HCT116 (cell line): ENCODE results near the gene TSSK2. TPM values are rescaled to one million over a fixed set of nuclear protein-coding genes. Genes with fewer than 3 reads are reported as not detected.

Experiments
- ATAC-seq: fragments of 200-7000 bp; cut with Tn5 transposase; 2 replicates; pipeline ENCODE4 v1.9.1; 2020; ENCODE audit warnings: mild to moderate bottlenecking, moderate library complexity
- BruUV-seq: library from RNA; stranded (reverse); fragments of 400-500 nt; replicated peaks from 2 replicates; lab custom pipeline; 2021; lab: Mats Ljungman, UMichigan
- CTCF ChIA-PET: fragments of 300-600 bp; sonication (Branson Sonifier 250); formaldehyde crosslinking; loops from one replicate; lab custom pipeline; 2021; ENCODE audit warnings: antibody characterized with exemption; lab: Charles Lee
- POLR2A ChIA-PET: fragments of 300-600, 350-600 bp; sonication (Branson Sonifier 250); formaldehyde crosslinking; loops from one replicate; lab custom pipeline; 2021; ENCODE audit warnings: antibody characterized with exemption; lab: Charles Lee
- RAD21 ChIA-PET, 2 experiments: fragments of 300-600 bp; sonication (Branson Sonifier 250); formaldehyde crosslinking; loops; one replicate each; lab custom pipeline; 2023; ENCODE audit warnings: low total read pairs in 2 of 2; ENCODE audit not compliant: uncharacterized antibody in 2 of 2, unreplicated experiment in 2 of 2, low non-redundant PET in 1 of 2; lab: Charles Lee
- DNase-seq: peaks from one replicate; pipeline ENCODE4 v3.0.0-alpha.2; 2010; ENCODE audit warnings: low read depth, low spot score
- H2AFZ ChIP-seq: fragments of 200-600 bp; shearing (Covaris generic), sonication (generic); 2 replicates; pipeline ENCODE4 v1.6.1; 2017; ENCODE audit warnings: low read depth, mixed run types, mixed read lengths, antibody characterized with exemption, low read length; ENCODE audit not compliant: poor library complexity, severe bottlenecking
- H3K27ac ChIP-seq: 2 replicates; pipeline ENCODE4 v1.5.1; 2012; ENCODE audit warnings: low read depth, low read length
- H3K27me3 ChIP-seq: fragments of 200-600 bp; sonication (generic); 2 replicates; pipeline ENCODE4 v1.6.1; 2016; ENCODE audit warnings: mixed run types, low read length, mixed read lengths; ENCODE audit not compliant: insufficient read depth
- H3K36me3 ChIP-seq, 2 experiments: fragments of 200-500 bp in 1 of 2; fragments of 200-600 bp in 1 of 2; sonication (Bioruptor generic) in 1 of 2; sonication (generic) in 1 of 2; 2 replicates each; pipeline versions ENCODE4 v1.5.1 to v1.6.1; 2014 to 2016; ENCODE audit warnings: low read length in 2 of 2, inconsistent platforms in 1 of 2, mixed read lengths in 1 of 2, mixed run types in 1 of 2; ENCODE audit not compliant: insufficient read depth in 2 of 2, control insufficient read depth in 1 of 2
- H3K4me1 ChIP-seq, 2 experiments: fragments of 200-600 bp in 1 of 2; sonication (generic) in 1 of 2; 2 replicates each; pipeline versions ENCODE4 v1.5.1 to v1.6.1; 2012 to 2017; ENCODE audit warnings: low read length in 2 of 2, inconsistent platforms in 1 of 2, mild to moderate bottlenecking in 1 of 2, mixed read lengths in 1 of 2, mixed run types in 1 of 2, moderate library complexity in 1 of 2; ENCODE audit not compliant: insufficient read depth in 2 of 2, control insufficient read depth in 1 of 2
- H3K4me2 ChIP-seq: fragments of 200-600 bp; sonication (generic); 2 replicates; pipeline ENCODE4 v1.6.1; 2017; ENCODE audit warnings: mixed run types, low read length, mixed read lengths
- H3K4me3 ChIP-seq, 2 experiments: fragments of 200-600 bp in 1 of 2; sonication (generic) in 1 of 2; replicated peaks in 1 of 2; 2 replicates each; pipeline ENCODE4 v1.5.1; 2011 to 2016; ENCODE audit warnings: low read length in 2 of 2, control low read depth in 1 of 2, low read depth in 1 of 2, mild to moderate bottlenecking in 1 of 2, mixed read lengths in 1 of 2, mixed run types in 1 of 2
- H3K79me2 ChIP-seq: fragments of 200-600 bp; sonication (generic); 2 replicates; pipeline ENCODE4 v1.6.1; 2017; ENCODE audit warnings: mild to moderate bottlenecking, mixed run types, low read length, moderate library complexity, mixed read lengths; ENCODE audit not compliant: insufficient read depth
- H3K9ac ChIP-seq: fragments of 200-600 bp; sonication (generic); 2 replicates; pipeline ENCODE4 v1.6.1; 2016; ENCODE audit warnings: low read length, mixed read lengths
- H3K9me2 ChIP-seq: fragments of 200-600 bp; sonication (generic), shearing (Covaris generic); 2 replicates; pipeline ENCODE4 v1.6.1; 2017; ENCODE audit warnings: mixed run types, mild to moderate bottlenecking, moderate library complexity; ENCODE audit not compliant: insufficient read depth
- H3K9me3 ChIP-seq, 2 experiments: fragments of 200-500 bp in 1 of 2; fragments of 200-600 bp in 1 of 2; sonication (Bioruptor generic) in 1 of 2; sonication (generic) in 1 of 2; 2 replicates each; pipeline ENCODE4 v1.6.1; 2014 to 2017; ENCODE audit warnings: low read length in 2 of 2, mixed read lengths in 2 of 2, inconsistent platforms in 1 of 2, low read depth in 1 of 2, mild to moderate bottlenecking in 1 of 2, mixed run types in 1 of 2, moderate library complexity in 1 of 2; ENCODE audit not compliant: control insufficient read depth in 1 of 2, insufficient read depth in 1 of 2
- H4K20me1 ChIP-seq: fragments of 200-600 bp; sonication (generic), shearing (Covaris generic); 2 replicates; pipeline ENCODE4 v1.6.1; 2017; ENCODE audit warnings: mixed run types, mild to moderate bottlenecking, moderate library complexity; ENCODE audit not compliant: insufficient read depth
- CBX3 ChIP-seq: IDR thresholded peaks from 2 replicates; pipeline ENCODE4 v1.6.1; 2012; ENCODE audit warnings: low read depth
- CEBPB ChIP-seq: IDR thresholded peaks from 2 replicates; pipeline ENCODE4 v1.6.1; 2012; ENCODE audit warnings: low read depth
- CTCF ChIP-seq, 3 experiments: fragments of 200-600 bp in 1 of 3; sonication (generic) in 1 of 3; IDR thresholded peaks in 2 of 3; conservative IDR thresholded peaks in 1 of 3; 2 replicates each; pipeline ENCODE4 v1.5.1; 2012 to 2017; ENCODE audit warnings: low read depth in 2 of 3, low read length in 2 of 3, antibody characterized with exemption in 1 of 3, borderline replicate concordance in 1 of 3, control low read depth in 1 of 3, mild to moderate bottlenecking in 1 of 3, mixed read lengths in 1 of 3, mixed run types in 1 of 3, moderate library complexity in 1 of 3; ENCODE audit not compliant: insufficient read depth in 1 of 3
- EGR1 ChIP-seq: IDR thresholded peaks from 2 replicates; pipeline ENCODE4 v1.6.1; 2012; ENCODE audit warnings: low read depth
- ELF1 ChIP-seq: IDR thresholded peaks from 2 replicates; pipeline ENCODE4 v1.6.1; 2012; ENCODE audit warnings: low read depth, borderline replicate concordance
- FOSL1 ChIP-seq: IDR thresholded peaks from 2 replicates; pipeline ENCODE4 v1.6.1; 2012; ENCODE audit warnings: low read depth
- JUND ChIP-seq: IDR thresholded peaks from 2 replicates; pipeline ENCODE4 v1.6.1; 2012
- POLR2A ChIP-seq: IDR thresholded peaks from 2 replicates; pipeline ENCODE4 v1.7.0; 2011; ENCODE audit warnings: borderline replicate concordance; ENCODE audit not compliant: insufficient read depth, insufficient read length; ENCODE audit errors: extremely low read depth
- RAD21 ChIP-seq: IDR thresholded peaks from 2 replicates; pipeline ENCODE4 v1.6.1; 2012; ENCODE audit warnings: low read depth, mild to moderate bottlenecking
- SIN3A ChIP-seq: IDR thresholded peaks from 2 replicates; pipeline ENCODE4 v1.6.1; 2012; ENCODE audit warnings: low read depth
- SP1 ChIP-seq: IDR thresholded peaks from 2 replicates; pipeline ENCODE4 v1.6.1; 2012; ENCODE audit warnings: low read depth
- TCF7L2 ChIP-seq: IDR thresholded peaks from 2 replicates; pipeline ENCODE4 v1.7.0; 2011; ENCODE audit warnings: borderline replicate concordance, inconsistent platforms; ENCODE audit not compliant: insufficient read depth, insufficient read length; ENCODE audit errors: extremely low read depth
- YY1 ChIP-seq: IDR thresholded peaks from 2 replicates; pipeline ENCODE4 v1.6.1; 2011; ENCODE audit warnings: low read length, low read depth, moderate library complexity, mild to moderate bottlenecking; ENCODE audit not compliant: insufficient replicate concordance; ENCODE audit errors: extremely low read depth
- ZBTB33 ChIP-seq: IDR thresholded peaks from 2 replicates; pipeline ENCODE4 v1.6.1; 2011; ENCODE audit warnings: mild to moderate bottlenecking, low read length, moderate library complexity; ENCODE audit not compliant: insufficient replicate concordance; ENCODE audit errors: extremely low read depth
- intact Hi-C: fragments of 100-400 bp; cut with micrococcal nuclease; formaldehyde crosslinking; loops from 2 replicates; pipeline ENCODE4 v1.10.0; 2022
- total RNA-seq: library from RNA; stranded (reverse); gene quantifications from one replicate; pipeline ENCODE4 v1.2.1, GENCODE V29; 2021; ENCODE audit not compliant: unreplicated experiment
- TF ChIP-seq, protein P1 (sequence below): IDR thresholded peaks from 2 replicates; pipeline ENCODE4 v1.6.1; 2012
- TF ChIP-seq, protein P2 (sequence below): IDR thresholded peaks from 2 replicates; pipeline ENCODE4 v1.6.1; 2012

The TSSK2 gene
- total RNA-seq, 1 experiment from 2014 or later: not detected

- BruUV-seq: no TSS peak
- no peak overlapping the region for H3K9ac ChIP-seq
- H3K36me3 ChIP-seq: 0 out of 4 replicates have a peak, but pooled peaks cover 0 to 4% of the 10 kb centered on the region in 2 experiments
- CTCF ChIA-PET: no interaction called here
- H3K4me1 ChIP-seq: peaks cover 10 to 23% of the 10 kb centered on the region in 2 experiments
- no peak overlapping the region for H3K27ac ChIP-seq
- no peaks in the 10 kb centered on the region for H3K9me3 ChIP-seq
- H4K20me1 ChIP-seq: no peaks in the 10 kb centered on the region
- RAD21 ChIA-PET: no interaction called here
- no peak overlapping the region for H2AFZ ChIP-seq
- POLR2A ChIA-PET: interaction anchor here (0.7 kb wide), 1 partner anchor 19 kb away, joined by 3 read pairs; no protein-coding TSS in a partner anchor
- no peaks in the 10 kb centered on the region for H3K9me2 ChIP-seq
- no peak overlapping the region for H3K4me2 ChIP-seq
- peaks cover 28% of the 10 kb centered on the region for H3K79me2 ChIP-seq
- H3K27me3 ChIP-seq: no peaks in the 10 kb centered on the region
- DNase-seq (no peak), ATAC-seq (no peak)
- intact Hi-C loops: loop anchor here (5.0 kb wide), 1 partner anchor 353 kb away; the partner anchor contains the start of genes CDC45 and UFD1
- no peak overlapping the region for H3K4me3 ChIP-seq
- TF ChIP-seq POLR2A (no peak), FOSL1 (no peak), CTCF (IDR thresholded peaks at IDR 0.05 in 2 of 3, conservative IDR thresholded peaks at IDR 0.05 in 1 of 3; ENCODE audit: borderline replicate concordance in 1 of 3, insufficient read depth in 1 of 3, low read depth in 2 of 3, low read length in 2 of 3) (no peak), RAD21 (no peak), TCF7L2 (no peak), JUND (no peak), CBX3 (no peak), ZBTB33 (no peak), YY1 (no peak), CEBPB (no peak), SP1 (no peak), ELF1 (no peak), EGR1 (no peak), SIN3A (no peak)
- TF ChIP-seq, protein P1, sequence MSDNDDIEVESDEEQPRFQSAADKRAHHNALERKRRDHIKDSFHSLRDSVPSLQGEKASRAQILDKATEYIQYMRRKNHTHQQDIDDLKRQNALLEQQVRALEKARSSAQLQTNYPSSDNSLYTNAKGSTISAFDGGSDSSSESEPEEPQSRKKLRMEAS: no peak
- TF ChIP-seq, protein P2, sequence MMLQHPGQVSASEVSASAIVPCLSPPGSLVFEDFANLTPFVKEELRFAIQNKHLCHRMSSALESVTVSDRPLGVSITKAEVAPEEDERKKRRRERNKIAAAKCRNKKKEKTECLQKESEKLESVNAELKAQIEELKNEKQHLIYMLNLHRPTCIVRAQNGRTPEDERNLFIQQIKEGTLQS: no peak
Measured at GRCh38 chr22:19124377-19124776, 6.7 kb upstream of the TSSK2 start.
